Uterus (tissue), 4 donors: ENCODE measurements around the gene MARCHF11. TPM values are rescaled to one million over a fixed set of nuclear protein-coding genes. Genes with fewer than 3 reads are reported as not detected.

ENCODE experiments used
- DNase-seq, 2 donors: peaks; one replicate each; pipeline ENCODE4 v3.0.0-alpha.2; 2019 to 2020
- H3K27ac ChIP-seq, 2 donors: fragments of 200-600 bp; sonication (generic); 1 replicate in 1 of 2; 2 replicates in 1 of 2; pipeline ENCODE4 v1.5.1; 2016 to 2018
- H3K27me3 ChIP-seq, 2 donors: fragments of 200-600 bp; sonication (generic); one replicate each; pipeline ENCODE4 v1.5.1; 2018 to 2019; ENCODE audit warnings: control low read depth in 1 of 2
- H3K36me3 ChIP-seq, 2 donors: fragments of 200-600 bp; sonication (generic); one replicate each; pipeline ENCODE4 v1.5.1; 2019; ENCODE audit warnings: control low read depth in 1 of 2
- H3K4me1 ChIP-seq, 2 donors: fragments of 200-600 bp; sonication (generic); one replicate each; pipeline ENCODE4 v1.5.1; 2018 to 2019; ENCODE audit warnings: control low read depth in 1 of 2
- H3K4me3 ChIP-seq, 2 donors: fragments of 200-600 bp; sonication (generic); 1 replicate in 1 of 2; 2 replicates in 1 of 2; pipeline ENCODE4 v1.5.1; 2018 to 2019; ENCODE audit warnings: mild to moderate bottlenecking in 1 of 2
- H3K9me3 ChIP-seq, 2 donors: fragments of 200-600 bp; sonication (generic); one replicate each; pipeline ENCODE4 v1.5.1; 2019; ENCODE audit warnings: control low read depth in 1 of 2
- CTCF ChIP-seq, 4 experiments: fragments of 200-600 bp in 2 of 4; fragments of 450-650 bp in 2 of 4; sonication (generic) in 2 of 4; IDR thresholded peaks; one replicate each; pipeline ENCODE4 v1.5.1; 2016 to 2019; ENCODE audit warnings: antibody characterized with exemption in 4 of 4, mild to moderate bottlenecking in 2 of 4, moderate library complexity in 1 of 4
- POLR2A ChIP-seq, 2 donors: fragments of 450-650 bp; IDR thresholded peaks; one replicate each; pipeline ENCODE4 v1.6.1; 2016; ENCODE audit warnings: antibody characterized with exemption in 2 of 2, mild to moderate bottlenecking in 1 of 2, moderate library complexity in 1 of 2
- intact Hi-C: fragments of 100-400 bp; cut with DNase I; formaldehyde crosslinking; loops from one replicate; pipeline ENCODE4 v1.15.1; 2023; ENCODE audit warnings: low total_unique reads
- total RNA-seq, 4 donors: library from RNA; depleted of rRNA in 3 of 4; stranded (reverse); fragments of >200 nt in 3 of 4; gene quantifications; one replicate each; pipeline versions ENCODE4 v1.1.0 to v1.2.4, GENCODE V29; 2014 to 2023
- donor health status: DM: yes; HTN: yes; CAD: no.

The MARCHF11 gene
- total RNA-seq, 4 donors from 2014 or later = 0.28 TPM; not detected in 3

- intact Hi-C loops = no loop called here
- no peak for TF ChIP-seq POLR2A (IDR thresholded peaks at IDR 0.05)
- no peak for TF ChIP-seq CTCF (IDR thresholded peaks at IDR 0.05)
- DNase-seq = no peak
- Histone ChIP-seq H3K36me3 (no peaks in the 10 kb centered on the region), H3K27me3 (no peaks in the 10 kb centered on the region), H3K9me3 (no peaks in the 10 kb centered on the region), H3K4me1 (no peaks in the 10 kb centered on the region), H3K4me3 (no peak overlapping the region), H3K27ac (no peak overlapping the region)
These were observed 36.1 kb downstream of the MARCHF11 start for GRCh38 chr5:16143361-16144049.

DNA sequence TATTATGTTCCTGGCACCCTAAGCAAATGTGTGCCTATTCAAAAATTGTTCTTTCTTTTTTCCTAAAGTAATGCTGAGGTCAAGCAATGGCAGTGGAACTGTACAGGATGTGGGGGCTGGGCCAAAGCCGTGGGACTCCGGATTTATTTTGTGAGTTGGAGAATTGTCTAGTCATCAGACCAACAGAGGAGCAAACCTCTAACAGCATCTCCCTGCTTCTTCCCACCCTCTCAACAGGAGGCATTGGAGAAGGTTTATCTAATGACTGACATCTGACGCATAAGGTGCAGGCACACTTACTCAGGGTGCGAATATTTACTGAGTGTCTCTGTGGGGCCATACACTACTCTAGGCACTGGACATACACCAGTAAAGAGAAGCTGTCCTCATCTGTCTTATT is 38.6 kb downstream of the MARCHF11 start:
- no peaks in the 10 kb centered on the region for H3K9me3 ChIP-seq
- no peak for DNase-seq
- no peak for TF ChIP-seq POLR2A (IDR thresholded peaks at IDR 0.05)
- TF ChIP-seq CTCF (IDR thresholded peaks at IDR 0.05) = no peak

GRCh38 chr5:16140417-16140816 is 39.2 kb downstream of the MARCHF11 start:
- Histone ChIP-seq H3K27me3 (no peaks in the 10 kb centered on the region), H3K4me1 (no peaks in the 10 kb centered on the region), H3K36me3 (no peaks in the 10 kb centered on the region), H3K27ac (no peak overlapping the region), H3K9me3 (no peaks in the 10 kb centered on the region), H3K4me3 (no peak overlapping the region)
- intact Hi-C loops = no loop called here
- no peak for TF ChIP-seq CTCF (IDR thresholded peaks at IDR 0.05)
- no peak for TF ChIP-seq POLR2A (IDR thresholded peaks at IDR 0.05)
- no peak for DNase-seq

More for the DNA sequence above, 38.6 kb downstream of the MARCHF11 start:
- Histone ChIP-seq H3K27ac (no peak overlapping the region), H3K36me3 (no peaks in the 10 kb centered on the region), H3K4me3 (no peak overlapping the region), H3K27me3 (no peaks in the 10 kb centered on the region), H3K4me1 (no peaks in the 10 kb centered on the region)
- intact Hi-C loops = no loop called here

GRCh38 chr5:16137177-16137576 is 42.4 kb downstream of the MARCHF11 start:
- no peaks in the 10 kb centered on the region for H3K27me3 ChIP-seq
- H3K4me1 ChIP-seq = no peaks in the 10 kb centered on the region
- no peak for DNase-seq
- no peak overlapping the region for H3K4me3 ChIP-seq
- no peak for TF ChIP-seq POLR2A (IDR thresholded peaks at IDR 0.05)
- TF ChIP-seq CTCF (IDR thresholded peaks at IDR 0.05) = no peak
- H3K27ac ChIP-seq = no peak overlapping the region
- intact Hi-C loops = no loop called here
- no peaks in the 10 kb centered on the region for H3K9me3 ChIP-seq
- H3K36me3 ChIP-seq = no peaks in the 10 kb centered on the region

- Histone ChIP-seq H3K9me3 (no peaks in the 10 kb centered on the region), H3K27ac (no peak overlapping the region), H3K36me3 (no peaks in the 10 kb centered on the region), H3K4me3 (no peak overlapping the region), H3K4me1 (no peaks in the 10 kb centered on the region), H3K27me3 (no peaks in the 10 kb centered on the region)
- TF ChIP-seq POLR2A (IDR thresholded peaks at IDR 0.05) = no peak
- no peak for TF ChIP-seq CTCF (IDR thresholded peaks at IDR 0.05)
- no peak for DNase-seq
- intact Hi-C loops = no loop called here
These were observed 44.1 kb downstream of the MARCHF11 start for GRCh38 chr5:16135506-16135905.
